ENCODE data around the gene MAN2A2.
"Not testable (repeated sequence)": the region's sequence is repeated elsewhere in the genome, so short reads cannot be mapped to it uniquely, and the experiment has no call there.

The MAN2A2 gene

GRCh38 chr15:90871139-90871715 lies 31.9 kb upstream of the MAN2A2 start:
- TF ChIP-seq CTCF (IDR thresholded peaks at IDR 0.05; ENCODE audit: insufficient read depth, missing control alignments) = no peak
- DNase-seq (ENCODE audit: insufficient read length, low spot score) = no peak
- FAIRE-seq = no peak

GRCh38 chr15:90871716-90872485 lies 31.2 kb upstream of the MAN2A2 start:
- FAIRE-seq (no peak), DNase-seq (ENCODE audit: insufficient read length, low spot score) (no peak)
- TF ChIP-seq CTCF (IDR thresholded peaks at IDR 0.05; ENCODE audit: insufficient read depth, missing control alignments) = no peak

GRCh38 chr15:90872486-90873184 lies 30.5 kb upstream of the MAN2A2 start:
- no peak for TF ChIP-seq CTCF (IDR thresholded peaks at IDR 0.05; ENCODE audit: insufficient read depth, missing control alignments)
- DNase-seq (ENCODE audit: insufficient read length, low spot score) (no peak), FAIRE-seq (no peak)

DNA sequence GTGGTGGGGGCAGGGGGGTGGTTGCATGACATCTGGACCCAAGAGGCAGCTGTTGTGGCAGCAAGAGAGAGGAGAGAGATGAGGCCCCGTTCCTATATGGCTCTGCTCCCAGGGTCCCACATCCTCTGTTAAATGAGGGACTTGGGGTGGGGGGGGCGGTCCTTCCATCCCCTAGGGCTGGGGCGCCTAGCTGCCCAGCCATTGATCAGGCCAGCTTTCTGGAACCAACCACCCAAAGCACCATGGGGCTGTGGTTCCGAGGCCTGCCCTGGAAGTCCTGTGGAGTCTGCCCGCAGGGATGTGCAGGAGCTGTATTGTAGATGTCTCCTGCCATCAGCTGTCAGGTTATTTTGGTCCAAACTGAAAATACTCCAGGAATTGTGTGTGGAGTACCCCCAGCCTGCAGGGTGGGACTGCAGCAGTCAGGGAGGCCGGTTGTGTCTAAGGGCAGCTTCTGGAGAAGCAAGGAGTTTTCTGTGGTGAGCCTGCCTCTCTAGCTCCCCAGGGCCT lies 29.6 kb upstream of the MAN2A2 start:
- no peak for FAIRE-seq
- TF ChIP-seq CTCF (IDR thresholded peaks at IDR 0.05; ENCODE audit: insufficient read depth, missing control alignments) = no peak
- no peak for DNase-seq (ENCODE audit: insufficient read length, low spot score)

DNA sequence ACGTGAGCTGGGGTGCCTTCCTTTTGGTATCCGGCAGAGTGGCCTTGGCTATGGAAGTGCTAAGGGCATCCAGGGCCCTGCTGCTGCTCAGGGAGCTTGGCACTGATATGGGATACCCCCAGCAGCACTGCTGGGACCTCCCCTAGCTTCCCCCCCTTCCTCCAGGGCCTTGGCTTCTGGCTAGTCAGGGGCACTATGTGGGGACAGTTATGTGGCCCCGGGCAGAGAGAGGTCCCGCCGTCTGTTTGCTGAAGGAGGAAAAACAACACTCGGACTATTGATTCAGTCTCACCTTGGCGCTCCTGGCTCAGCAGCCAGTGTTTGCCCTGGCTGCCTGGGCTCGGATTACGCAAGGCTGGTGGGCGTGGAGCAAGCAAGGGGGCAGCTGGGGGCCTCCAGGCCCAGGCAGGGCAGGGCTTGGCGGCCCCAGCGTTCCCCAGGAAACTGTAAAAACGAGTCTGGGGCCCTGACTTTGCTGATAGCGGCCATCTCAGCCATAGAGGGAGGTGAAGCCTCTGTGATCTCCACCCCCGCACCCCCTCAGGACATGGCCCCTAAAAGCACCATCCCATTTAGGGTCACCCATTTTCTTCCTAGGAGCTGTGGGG lies 29.0 kb upstream of the MAN2A2 start:
- DNase-seq (ENCODE audit: insufficient read length, low spot score) = no peak
- FAIRE-seq = no peak

GRCh38 chr15:90874986-90875385 lies 28.1 kb upstream of the MAN2A2 start:
- DNase-seq (ENCODE audit: insufficient read length, low spot score); FAIRE-seq: not testable (repeated sequence)

More for the DNA sequence above, 29.0 kb upstream of the MAN2A2 start:
- no peak for TF ChIP-seq CTCF (IDR thresholded peaks at IDR 0.05; ENCODE audit: insufficient read depth, missing control alignments)

DNA sequence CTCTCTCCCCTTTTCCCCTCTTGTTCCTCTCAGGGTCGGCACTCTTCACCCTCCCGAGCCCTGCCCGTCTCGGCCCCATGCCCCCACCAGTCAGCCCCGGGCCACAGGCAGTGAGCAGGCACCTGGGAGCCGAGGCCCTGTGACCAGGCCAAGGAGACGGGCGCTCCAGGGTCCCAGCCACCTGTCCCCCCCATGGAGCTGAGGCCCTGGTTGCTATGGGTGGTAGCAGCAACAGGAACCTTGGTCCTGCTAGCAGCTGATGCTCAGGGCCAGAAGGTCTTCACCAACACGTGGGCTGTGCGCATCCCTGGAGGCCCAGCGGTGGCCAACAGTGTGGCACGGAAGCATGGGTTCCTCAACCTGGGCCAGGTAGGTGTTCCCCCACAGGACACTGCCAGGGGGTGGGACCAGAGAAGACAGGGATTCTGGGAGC lies 27.5 kb upstream of the MAN2A2 start:
- DNase-seq (ENCODE audit: insufficient read length, low spot score) (no peak), FAIRE-seq (no peak)
- no peak for TF ChIP-seq CTCF (IDR thresholded peaks at IDR 0.05; ENCODE audit: insufficient read depth, missing control alignments)

Measured in D721Med (cell line).